SK-N-SH (cell line): Measurements from ENCODE around the gene JOSD2. TPM values are rescaled to one million over a fixed set of nuclear protein-coding genes. Genes with fewer than 3 reads are reported as not detected.

ENCODE experiments used
- CTCF ChIA-PET: fragments of 300-600, 350-600 bp; formaldehyde crosslinking; extraction: SDS; loops from one replicate; lab custom pipeline; 2021; lab: Yijun Ruan, JAX
- POLR2A ChIA-PET: fragments of 350-600 bp; sonication (Branson Sonifier 250); formaldehyde crosslinking; extraction: SDS; loops from one replicate; lab custom pipeline; 2020; ENCODE audit warnings: antibody characterized with exemption, inconsistent platforms; lab: Yijun Ruan, JAX
- DNase-seq: peaks from one replicate; pipeline ENCODE4 v3.0.0; 2012
- H2AFZ ChIP-seq: fragments of 200-600 bp; sonication (generic); 2 replicates; pipeline ENCODE4 v1.8.1; 2016; ENCODE audit warnings: antibody characterized with exemption, mild to moderate bottlenecking, low read depth
- H3F3A ChIP-seq: fragments of 200-600 bp; sonication (generic); replicated peaks from 2 replicates; pipeline ENCODE3; 2016; ENCODE audit warnings: antibody characterized with exemption, mild to moderate bottlenecking; ENCODE audit not compliant: insufficient read depth
- H3K27ac ChIP-seq, 2 experiments: fragments of 200-500 bp in 1 of 2; fragments of 200-600 bp in 1 of 2; sonication (Bioruptor generic) in 1 of 2; sonication (generic), shearing (Covaris generic) in 1 of 2; 2 replicates each; pipeline versions ENCODE4 v1.5.1 to v1.6.1; 2014 to 2016; ENCODE audit warnings: low read depth in 2 of 2, inconsistent platforms in 1 of 2, low read length in 1 of 2, mild to moderate bottlenecking in 1 of 2, mixed read lengths in 1 of 2
- H3K27me3 ChIP-seq: fragments of 200-600 bp; sonication (generic), shearing (Covaris generic); 2 replicates; pipeline ENCODE4 v1.6.1; 2016; ENCODE audit warnings: mixed run types; ENCODE audit not compliant: insufficient read depth
- H3K36me3 ChIP-seq, 2 experiments: fragments of 200-500 bp in 1 of 2; fragments of 200-600 bp in 1 of 2; sonication (Bioruptor generic) in 1 of 2; sonication (generic) in 1 of 2; replicated peaks in 1 of 2; 2 replicates each; pipeline versions ENCODE3 to v1.5.1; 2014 to 2016; ENCODE audit warnings: low read length in 1 of 2, mild to moderate bottlenecking in 1 of 2; ENCODE audit not compliant: insufficient read depth in 2 of 2, control insufficient read depth in 1 of 2
- H3K4me1 ChIP-seq, 2 experiments: fragments of 200-500 bp in 1 of 2; fragments of 200-600 bp in 1 of 2; sonication (Bioruptor generic) in 1 of 2; sonication (generic), shearing (Covaris generic) in 1 of 2; 2 replicates each; pipeline versions ENCODE4 v1.5.1 to v1.6.1; 2014 to 2016; ENCODE audit warnings: low read depth in 1 of 2, low read length in 1 of 2, mixed run types in 1 of 2; ENCODE audit not compliant: insufficient read depth in 2 of 2, control insufficient read depth in 1 of 2
- H3K4me2 ChIP-seq: fragments of 200-600 bp; sonication (generic), shearing (Covaris generic); 2 replicates; pipeline ENCODE4 v1.6.1; 2017; ENCODE audit warnings: mixed run types
- H3K4me3 ChIP-seq, 2 experiments: fragments of 200-500 bp in 1 of 2; fragments of 200-600 bp in 1 of 2; sonication (Bioruptor generic) in 1 of 2; sonication (generic), shearing (Covaris generic) in 1 of 2; 2 replicates each; pipeline versions ENCODE4 v1.5.1 to v1.8.1; 2014 to 2016; ENCODE audit warnings: low read depth in 2 of 2, inconsistent platforms in 1 of 2, low read length in 1 of 2, mild to moderate bottlenecking in 1 of 2, mixed read lengths in 1 of 2, moderate library complexity in 1 of 2
- H3K79me2 ChIP-seq: fragments of 200-600 bp; sonication (generic); 2 replicates; pipeline ENCODE4 v1.8.1; 2017; ENCODE audit warnings: mild to moderate bottlenecking; ENCODE audit not compliant: insufficient read depth
- H3K9ac ChIP-seq: fragments of 200-600 bp; sonication (generic); 2 replicates; pipeline ENCODE4 v1.6.1; 2017; ENCODE audit warnings: mixed run types
- H3K9me2 ChIP-seq: fragments of 200-600 bp; sonication (generic); 2 replicates; pipeline ENCODE4 v1.6.1; 2017; ENCODE audit warnings: mixed run types
- H3K9me3 ChIP-seq: fragments of 200-600 bp; sonication (generic); 2 replicates; pipeline ENCODE4 v1.6.1; 2017; ENCODE audit warnings: mixed run types, mild to moderate bottlenecking, moderate library complexity
- H4K20me1 ChIP-seq: fragments of 200-600 bp; sonication (generic); 2 replicates; pipeline ENCODE4 v1.6.1; 2017; ENCODE audit warnings: mild to moderate bottlenecking, mixed run types; ENCODE audit not compliant: insufficient read depth
- CHD2 ChIP-seq: fragments of 150-350 bp; IDR thresholded peaks from 2 replicates; pipeline ENCODE4 v1.6.1; 2018; ENCODE audit warnings: low read length; ENCODE audit not compliant: partially characterized antibody
- CTCF ChIP-seq: fragments of 200-600 bp; sonication (generic); IDR thresholded peaks from 2 replicates; pipeline ENCODE4 v1.6.1; 2017; ENCODE audit warnings: antibody characterized with exemption, mild to moderate bottlenecking, moderate library complexity
- ELF1 ChIP-seq: IDR thresholded peaks from 2 replicates; pipeline ENCODE4 v1.4.0; 2012
- FOSL2 ChIP-seq: IDR thresholded peaks from 2 replicates; pipeline ENCODE4 v1.4.0; 2012; ENCODE audit warnings: low read depth, mild to moderate bottlenecking, moderate library complexity, borderline replicate concordance
- IRF3 ChIP-seq: fragments of 150-350 bp; IDR thresholded peaks from 2 replicates; pipeline ENCODE4 v1.6.1; 2016; ENCODE audit warnings: mild to moderate bottlenecking, low read depth, low read length
- JUND ChIP-seq: IDR thresholded peaks from 2 replicates; pipeline ENCODE4 v1.4.0; 2012
- MAX ChIP-seq: IDR thresholded peaks from 2 replicates; pipeline ENCODE4 v1.4.0; 2012; ENCODE audit warnings: low read depth
- MEF2A ChIP-seq: IDR thresholded peaks from 2 replicates; pipeline ENCODE4 v1.4.0; 2012; ENCODE audit warnings: low read depth, borderline replicate concordance
- NRF1 ChIP-seq: IDR thresholded peaks from 2 replicates; pipeline ENCODE4 v1.6.1; 2012; ENCODE audit warnings: low read depth, mild to moderate bottlenecking, low read length
- POLR2AphosphoS5 ChIP-seq: IDR thresholded peaks from 2 replicates; pipeline ENCODE4 v1.6.1; 2012; ENCODE audit warnings: low read depth, low read length
- RXRA ChIP-seq: IDR thresholded peaks from 2 replicates; pipeline ENCODE4 v1.4.0; 2012; ENCODE audit warnings: low read depth, mild to moderate bottlenecking, borderline replicate concordance
- SMC3 ChIP-seq: IDR thresholded peaks from 2 replicates; pipeline ENCODE4 v1.6.1; 2012; ENCODE audit warnings: low read depth, low read length, improper control_type of control experiment
- TAF1 ChIP-seq: IDR thresholded peaks from 2 replicates; pipeline ENCODE4 v1.6.1; 2012; ENCODE audit warnings: low read depth, mild to moderate bottlenecking, low read length, moderate library complexity, borderline replicate concordance
- TCF12 ChIP-seq: IDR thresholded peaks from 2 replicates; pipeline ENCODE4 v1.4.0; 2012
- USF2 ChIP-seq: fragments of 150-350 bp; IDR thresholded peaks from 2 replicates; pipeline ENCODE4 v1.6.1; 2017; ENCODE audit warnings: antibody characterized with exemption, low read length, low read depth, borderline replicate concordance
- WGBS: methylation state at CpG from one replicate; pipeline ENCODE4 v1.1.6; 2017; ENCODE audit warnings: low lambda C conversion rate; 5-methylcytosine and 5-hydroxymethylcytosine counted together
- polyA plus RNA-seq, 3 experiments: library from polyadenylated mRNA; depleted of rRNA; stranded (reverse); fragments of >200 nt; gene quantifications; 2 replicates each; pipeline ENCODE4 v1.2.3, GENCODE V29; 2012
- TF ChIP-seq, protein P1 (sequence below): IDR thresholded peaks from 2 replicates; pipeline ENCODE4 v1.6.1; 2012; ENCODE audit warnings: mild to moderate bottlenecking, low read depth, low read length, moderate library complexity
- TF ChIP-seq, protein P2 (sequence below): IDR thresholded peaks from 2 replicates; pipeline ENCODE4; 2012

The JOSD2 gene
- polyA plus RNA-seq, 1 of the 3 experiments (the other 2 are of a cell fraction): 81.2 TPM

- no peak for TF ChIP-seq USF2
- no peak for TF ChIP-seq ELF1
- TF ChIP-seq RXRA: no peak
Measured at GRCh38 chr19:50506700-50507099, 4.3 kb downstream of the JOSD2 start (continued).

- H2AFZ ChIP-seq: no peak overlapping the region
- H3K4me3 ChIP-seq: no peak overlapping the region
- no peak overlapping the region for H3K9ac ChIP-seq
- H3K9me2 ChIP-seq: no peaks in the 10 kb centered on the region
- TF ChIP-seq JUND (no peak), TCF12 (no peak), FOSL2 (no peak), MEF2A (no peak), CTCF (no peak), NRF1 (no peak), CHD2 (no peak), USF2 (no peak), TAF1 (no peak), SMC3 (no peak), RXRA (no peak), MAX (no peak), POLR2AphosphoS5 (no peak), IRF3 (no peak)
- TF ChIP-seq, protein P1, sequence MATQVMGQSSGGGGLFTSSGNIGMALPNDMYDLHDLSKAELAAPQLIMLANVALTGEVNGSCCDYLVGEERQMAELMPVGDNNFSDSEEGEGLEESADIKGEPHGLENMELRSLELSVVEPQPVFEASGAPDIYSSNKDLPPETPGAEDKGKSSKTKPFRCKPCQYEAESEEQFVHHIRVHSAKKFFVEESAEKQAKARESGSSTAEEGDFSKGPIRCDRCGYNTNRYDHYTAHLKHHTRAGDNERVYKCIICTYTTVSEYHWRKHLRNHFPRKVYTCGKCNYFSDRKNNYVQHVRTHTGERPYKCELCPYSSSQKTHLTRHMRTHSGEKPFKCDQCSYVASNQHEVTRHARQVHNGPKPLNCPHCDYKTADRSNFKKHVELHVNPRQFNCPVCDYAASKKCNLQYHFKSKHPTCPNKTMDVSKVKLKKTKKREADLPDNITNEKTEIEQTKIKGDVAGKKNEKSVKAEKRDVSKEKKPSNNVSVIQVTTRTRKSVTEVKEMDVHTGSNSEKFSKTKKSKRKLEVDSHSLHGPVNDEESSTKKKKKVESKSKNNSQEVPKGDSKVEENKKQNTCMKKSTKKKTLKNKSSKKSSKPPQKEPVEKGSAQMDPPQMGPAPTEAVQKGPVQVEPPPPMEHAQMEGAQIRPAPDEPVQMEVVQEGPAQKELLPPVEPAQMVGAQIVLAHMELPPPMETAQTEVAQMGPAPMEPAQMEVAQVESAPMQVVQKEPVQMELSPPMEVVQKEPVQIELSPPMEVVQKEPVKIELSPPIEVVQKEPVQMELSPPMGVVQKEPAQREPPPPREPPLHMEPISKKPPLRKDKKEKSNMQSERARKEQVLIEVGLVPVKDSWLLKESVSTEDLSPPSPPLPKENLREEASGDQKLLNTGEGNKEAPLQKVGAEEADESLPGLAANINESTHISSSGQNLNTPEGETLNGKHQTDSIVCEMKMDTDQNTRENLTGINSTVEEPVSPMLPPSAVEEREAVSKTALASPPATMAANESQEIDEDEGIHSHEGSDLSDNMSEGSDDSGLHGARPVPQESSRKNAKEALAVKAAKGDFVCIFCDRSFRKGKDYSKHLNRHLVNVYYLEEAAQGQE: no peak
- TF ChIP-seq, protein P2, sequence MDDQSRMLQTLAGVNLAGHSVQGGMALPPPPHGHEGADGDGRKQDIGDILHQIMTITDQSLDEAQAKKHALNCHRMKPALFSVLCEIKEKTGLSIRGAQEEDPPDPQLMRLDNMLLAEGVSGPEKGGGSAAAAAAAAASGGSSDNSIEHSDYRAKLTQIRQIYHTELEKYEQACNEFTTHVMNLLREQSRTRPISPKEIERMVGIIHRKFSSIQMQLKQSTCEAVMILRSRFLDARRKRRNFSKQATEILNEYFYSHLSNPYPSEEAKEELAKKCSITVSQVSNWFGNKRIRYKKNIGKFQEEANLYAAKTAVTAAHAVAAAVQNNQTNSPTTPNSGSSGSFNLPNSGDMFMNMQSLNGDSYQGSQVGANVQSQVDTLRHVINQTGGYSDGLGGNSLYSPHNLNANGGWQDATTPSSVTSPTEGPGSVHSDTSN: no peak
- no peaks in the 10 kb centered on the region for H3K27me3 ChIP-seq
- H3K4me1 ChIP-seq: peaks cover 0 to 6% of the 10 kb centered on the region in 2 experiments; a peak in 1 of 4 replicates
- peaks cover 14% of the 10 kb centered on the region; the same call in 1 of the 2 replicates for H3K79me2 ChIP-seq
- H3F3A ChIP-seq: no peaks in the 10 kb centered on the region
- H4K20me1 ChIP-seq: no peaks in the 10 kb centered on the region
- CTCF ChIA-PET: no interaction called here
- no peaks in the 10 kb centered on the region for H3K9me3 ChIP-seq
- no peak overlapping the region for H3K27ac ChIP-seq
- 96% methylated on average over 5 of the region's 30 CpGs for WGBS
- POLR2A ChIA-PET: no interaction called here
- no peaks in the 10 kb centered on the region for H3K36me3 ChIP-seq
- DNase-seq: no peak
- no peak overlapping the region for H3K4me2 ChIP-seq
Measured at GRCh38 chr19:50505856-50506611, 5.0 kb downstream of the JOSD2 start.
